GM12873 (cell line): ENCODE data around the gene C1orf146.

ENCODE experiments used
- CTCF ChIP-seq: IDR thresholded peaks from 2 replicates; pipeline ENCODE4 v1.5.1; 2012; ENCODE audit warnings: low read depth, mild to moderate bottlenecking, moderate library complexity, low read length, control low read depth; ENCODE audit not compliant: insufficient read depth; ENCODE audit errors: missing control alignments

C1orf146 gene

GRCh38 chr1:92192246-92192645 is 25.5 kb upstream of the C1orf146 start:
- TF ChIP-seq CTCF, result no peak

GRCh38 chr1:92194511-92194910 is 23.2 kb upstream of the C1orf146 start:
- TF ChIP-seq CTCF, result no peak

- TF ChIP-seq CTCF, result no peak
These were observed 15.7 kb upstream of the C1orf146 start for GRCh38 chr1:92201973-92202372.

- TF ChIP-seq CTCF, result no peak
These were observed 14.6 kb upstream of the C1orf146 start for GRCh38 chr1:92203105-92203504.

GRCh38 chr1:92210701-92211100 is 7.0 kb upstream of the C1orf146 start:
- no peak for TF ChIP-seq CTCF

GRCh38 chr1:92211166-92211565 is 6.5 kb upstream of the C1orf146 start:
- TF ChIP-seq CTCF, result no peak

- no peak for TF ChIP-seq CTCF
These were observed 844 bp downstream of the C1orf146 start for GRCh38 chr1:92218559-92218958.

- no peak for TF ChIP-seq CTCF
These were observed 1.3 kb downstream of the C1orf146 start for GRCh38 chr1:92219028-92219427.
